A673 (cell line): ENCODE results near the gene GRK6. TPM values are rescaled to one million over a fixed set of nuclear protein-coding genes. Genes with fewer than 3 reads are reported as not detected.

Experiments
- BruUV-seq: library from RNA; stranded (reverse); fragments of 400-500 nt; replicated peaks from 2 replicates; lab custom pipeline; 2021; lab: Mats Ljungman, UMichigan
- CTCF ChIA-PET: fragments of 300-600 bp; sonication (Branson Sonifier 250); formaldehyde crosslinking; loops from one replicate; lab custom pipeline; 2022; ENCODE audit warnings: antibody characterized with exemption; lab: Charles Lee
- POLR2A ChIA-PET: fragments of 300-600 bp; sonication (Branson Sonifier 250); formaldehyde crosslinking; loops from one replicate; lab custom pipeline; 2022; ENCODE audit warnings: antibody characterized with exemption; ENCODE audit not compliant: low non-redundant PET; lab: Charles Lee
- DNase-seq: peaks from one replicate; pipeline ENCODE4 v3.0.0-alpha.2; 2015; ENCODE audit warnings: low spot score
- H3K27ac ChIP-seq: fragments of 200-600 bp; sonication (generic); 2 replicates; pipeline ENCODE4 v1.5.1; 2016; ENCODE audit warnings: mixed run types, low read depth, mild to moderate bottlenecking, mixed read lengths, antibody characterized with exemption, low read length; ENCODE audit not compliant: poor library complexity, severe bottlenecking
- H3K27me3 ChIP-seq: fragments of 200-600 bp; sonication (generic); replicated peaks from 2 replicates; pipeline ENCODE4 v1.6.1; 2017; ENCODE audit warnings: mixed run types, low read depth, mild to moderate bottlenecking, mixed read lengths, antibody characterized with exemption, low read length; ENCODE audit not compliant: insufficient read depth, poor library complexity
- H3K36me3 ChIP-seq: fragments of 200-600 bp; sonication (generic); 2 replicates; pipeline ENCODE4 v1.6.1; 2016; ENCODE audit warnings: mixed run types, mild to moderate bottlenecking, mixed read lengths, antibody characterized with exemption, low read length; ENCODE audit not compliant: insufficient read depth, poor library complexity, severe bottlenecking
- H3K4me1 ChIP-seq: fragments of 200-600 bp; sonication (generic); 2 replicates; pipeline ENCODE4 v1.6.1; 2017; ENCODE audit warnings: mixed run types, mild to moderate bottlenecking, mixed read lengths, antibody characterized with exemption, low read length; ENCODE audit not compliant: insufficient read depth, poor library complexity, severe bottlenecking
- H3K4me3 ChIP-seq: fragments of 200-600 bp; sonication (generic); 2 replicates; pipeline ENCODE4 v1.5.1; 2016; ENCODE audit warnings: low read depth, mixed run types, mild to moderate bottlenecking, mixed read lengths, low read length; ENCODE audit not compliant: poor library complexity, severe bottlenecking
- H3K9me3 ChIP-seq: fragments of 200-600 bp; sonication (generic); 2 replicates; pipeline ENCODE4 v1.6.1; 2016; ENCODE audit warnings: mixed run types, low read depth, mild to moderate bottlenecking, mixed read lengths, antibody characterized with exemption, low read length; ENCODE audit not compliant: poor library complexity, severe bottlenecking
- EZH2 ChIP-seq: fragments of 200-600 bp; sonication (generic); IDR thresholded peaks from 2 replicates; pipeline ENCODE4 v1.6.1; 2017; ENCODE audit warnings: borderline replicate concordance, low read depth, mild to moderate bottlenecking, mixed read lengths, antibody characterized with exemption, low read length; ENCODE audit not compliant: poor library complexity, severe bottlenecking
- intact Hi-C: fragments of 100-400 bp; cut with micrococcal nuclease; formaldehyde crosslinking; loops from one replicate; pipeline ENCODE4 v1.10.0; 2022; ENCODE audit not compliant: unreplicated experiment
- total RNA-seq: library from RNA; stranded (reverse); gene quantifications from 2 replicates; pipeline ENCODE4 v1.2.3, GENCODE V29; 2021
- TF ChIP-seq, protein P1 (sequence below): fragments of 300-800, 200-600 bp; sonication (generic); conservative IDR thresholded peaks from 2 replicates; pipeline ENCODE4 v1.5.1; 2017; ENCODE audit warnings: low read depth, mild to moderate bottlenecking, antibody characterized with exemption, low read length, moderate library complexity, mixed read lengths

Gene GRK6
- total RNA-seq, 1 experiment from 2014 or later: 32.1 TPM

DNA sequence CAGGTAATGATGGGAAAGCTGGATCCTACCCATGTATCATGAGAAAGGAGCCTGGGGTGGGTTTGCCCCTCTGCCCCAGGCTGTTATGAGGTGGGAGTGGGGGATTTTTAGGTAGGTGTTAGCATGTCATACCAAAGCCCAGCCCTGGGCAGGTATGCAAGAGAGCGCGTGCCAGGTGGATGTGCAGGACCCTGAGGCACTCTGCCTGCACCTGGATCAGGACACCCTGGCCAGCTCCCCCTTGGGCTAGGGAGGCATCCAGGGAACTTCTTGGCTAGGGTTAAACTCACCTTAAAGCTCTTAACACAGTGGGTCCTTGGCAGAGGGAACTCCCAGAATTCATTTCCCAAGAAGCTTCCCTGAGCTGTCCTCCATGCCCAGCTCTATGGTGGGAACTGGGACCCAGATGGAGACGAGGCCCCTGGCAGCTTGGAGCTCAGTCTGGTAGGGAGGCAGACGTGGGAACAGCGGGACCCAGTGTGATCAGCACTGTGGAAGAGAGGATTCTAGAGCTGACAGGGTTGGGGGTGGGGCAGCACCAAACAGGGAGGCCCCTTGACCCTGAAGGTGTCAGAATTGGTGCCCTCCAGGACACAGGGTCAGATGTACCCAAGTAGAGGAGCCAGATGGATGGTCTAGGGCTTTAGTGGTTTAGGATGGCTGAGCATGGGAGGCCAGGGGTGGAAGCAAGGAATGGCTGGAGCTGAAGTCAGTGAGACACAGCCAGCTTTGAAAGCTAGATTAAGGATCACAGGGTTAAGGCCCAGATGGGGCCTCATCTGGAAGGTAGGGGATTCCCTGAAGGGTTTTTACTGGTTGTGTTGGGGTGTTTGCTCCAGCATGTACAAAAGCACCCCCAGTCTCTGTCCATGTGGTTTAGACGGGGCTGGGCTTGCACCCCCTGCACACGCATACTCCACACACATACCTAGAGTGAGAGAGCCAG is 17.9 kb downstream of the GRK6 start:
- no peaks in the 10 kb centered on the region for H3K36me3 ChIP-seq
- peaks cover 4% of the 10 kb centered on the region for H3K4me1 ChIP-seq
- intact Hi-C loops: no loop called here
- ChIA-PET POLR2A (interaction anchor here (0.6 kb wide), 1 partner anchor 37 kb away, joined by 13 read pairs; no protein-coding TSS in a partner anchor), CTCF (interaction anchor here (0.6 kb wide), 1 partner anchor 630 kb away, joined by 3 read pairs; no protein-coding TSS in a partner anchor)
- BruUV-seq: no TSS peak
- TF ChIP-seq, protein P1, sequence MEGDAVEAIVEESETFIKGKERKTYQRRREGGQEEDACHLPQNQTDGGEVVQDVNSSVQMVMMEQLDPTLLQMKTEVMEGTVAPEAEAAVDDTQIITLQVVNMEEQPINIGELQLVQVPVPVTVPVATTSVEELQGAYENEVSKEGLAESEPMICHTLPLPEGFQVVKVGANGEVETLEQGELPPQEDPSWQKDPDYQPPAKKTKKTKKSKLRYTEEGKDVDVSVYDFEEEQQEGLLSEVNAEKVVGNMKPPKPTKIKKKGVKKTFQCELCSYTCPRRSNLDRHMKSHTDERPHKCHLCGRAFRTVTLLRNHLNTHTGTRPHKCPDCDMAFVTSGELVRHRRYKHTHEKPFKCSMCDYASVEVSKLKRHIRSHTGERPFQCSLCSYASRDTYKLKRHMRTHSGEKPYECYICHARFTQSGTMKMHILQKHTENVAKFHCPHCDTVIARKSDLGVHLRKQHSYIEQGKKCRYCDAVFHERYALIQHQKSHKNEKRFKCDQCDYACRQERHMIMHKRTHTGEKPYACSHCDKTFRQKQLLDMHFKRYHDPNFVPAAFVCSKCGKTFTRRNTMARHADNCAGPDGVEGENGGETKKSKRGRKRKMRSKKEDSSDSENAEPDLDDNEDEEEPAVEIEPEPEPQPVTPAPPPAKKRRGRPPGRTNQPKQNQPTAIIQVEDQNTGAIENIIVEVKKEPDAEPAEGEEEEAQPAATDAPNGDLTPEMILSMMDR: no peak
- no peak for TF ChIP-seq EZH2
- H3K9me3 ChIP-seq: no peaks in the 10 kb centered on the region
- H3K4me3 ChIP-seq: no peak overlapping the region
- no peak for DNase-seq
- no peaks in the 10 kb centered on the region for H3K27me3 ChIP-seq
- H3K27ac ChIP-seq: no peak overlapping the region

DNA sequence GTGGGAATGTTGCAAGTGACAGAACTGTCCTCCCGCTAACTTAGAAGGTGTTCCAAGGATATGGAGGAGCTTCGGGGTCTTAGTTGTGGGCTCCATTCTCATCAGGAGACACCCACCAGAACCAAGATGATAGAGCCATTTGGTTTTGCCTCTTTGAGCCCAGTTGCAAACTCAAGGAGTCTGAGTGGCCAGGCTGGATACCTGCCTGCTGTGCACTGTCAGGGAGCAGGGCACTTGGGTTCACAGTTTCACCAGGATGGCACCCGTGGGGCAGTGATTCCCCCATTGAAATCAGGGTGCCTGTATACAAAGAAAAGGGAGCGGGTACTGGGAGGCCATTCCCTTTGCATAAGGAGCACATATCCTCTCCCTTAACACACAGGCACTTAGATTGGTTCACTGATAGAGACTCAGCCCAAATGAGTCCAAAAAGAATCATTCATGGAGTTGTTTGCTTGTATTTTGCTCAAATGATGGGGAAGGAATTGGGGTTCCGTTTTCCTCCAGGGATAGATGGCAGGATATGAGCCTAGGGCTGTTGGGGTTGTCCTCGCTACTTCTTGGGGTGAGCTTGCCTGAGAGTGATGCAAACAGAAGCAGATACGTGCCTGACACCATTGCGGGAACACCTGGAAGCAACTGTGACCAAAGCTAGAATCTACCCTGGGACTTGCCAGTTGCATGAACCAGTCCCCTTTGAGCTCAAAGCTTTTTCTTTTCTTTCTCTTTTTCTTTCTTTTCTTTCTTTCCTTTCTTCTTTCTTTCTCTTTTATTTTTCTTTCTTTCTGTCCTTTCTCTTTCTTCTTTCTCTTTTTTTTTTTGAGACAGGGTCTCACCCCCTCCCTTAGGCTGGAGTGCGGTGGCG is 18.8 kb downstream of the GRK6 start:
- CTCF ChIA-PET: interaction anchor here (0.8 kb wide), 1 partner anchor 872 kb away, joined by 5 read pairs; no protein-coding TSS in a partner anchor
- no peaks in the 10 kb centered on the region for H3K36me3 ChIP-seq
- no peak for DNase-seq
- no peaks in the 10 kb centered on the region for H3K27me3 ChIP-seq
- H3K27ac ChIP-seq: no peak overlapping the region
- peaks cover 4% of the 10 kb centered on the region for H3K4me1 ChIP-seq
- no peak for TF ChIP-seq EZH2
- TF ChIP-seq, protein P1: no peak
- intact Hi-C loops: no loop called here
- no peaks in the 10 kb centered on the region for H3K9me3 ChIP-seq
- POLR2A ChIA-PET: interaction anchor here (0.6 kb wide), 1 partner anchor 36 kb away, joined by 13 read pairs; no protein-coding TSS in a partner anchor
- no peak overlapping the region for H3K4me3 ChIP-seq
- BruUV-seq: no TSS peak

DNA sequence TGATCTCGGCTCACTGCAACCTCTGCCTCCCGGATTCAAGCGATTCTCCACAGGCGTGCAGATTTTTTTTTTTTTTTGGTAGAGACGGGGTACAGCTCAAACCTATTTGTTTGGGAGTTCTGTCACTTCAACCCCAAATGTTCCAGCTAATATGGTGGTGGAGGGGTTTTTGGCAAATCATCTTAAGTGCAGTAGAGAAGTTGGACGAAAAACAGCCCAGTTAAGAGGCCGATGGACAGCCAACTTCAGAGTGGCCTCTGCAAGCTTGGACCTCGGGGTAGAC is 19.4 kb downstream of the GRK6 start:
- ChIA-PET POLR2A (no interaction called here), CTCF (interaction anchor here (0.8 kb wide), 1 partner anchor 873 kb away, joined by 5 read pairs; no protein-coding TSS in a partner anchor)
- Histone ChIP-seq H3K36me3 (no peaks in the 10 kb centered on the region), H3K9me3 (no peaks in the 10 kb centered on the region), H3K27me3 (no peaks in the 10 kb centered on the region), H3K4me1 (peaks cover 4% of the 10 kb centered on the region), H3K27ac (peak overlapping the region; percentile 16), H3K4me3 (peak overlapping the region; percentile 66)
- intact Hi-C loops: no loop called here
- TF ChIP-seq, protein P1: no peak
- no peak for TF ChIP-seq EZH2
- DNase-seq: no peak
- BruUV-seq: no TSS peak
